Common myeloid progenitor, CD34-positive (primary cell): ENCODE results near the gene EFL1.
A peak's percentile ranks its signal among the peaks of the same experiment; 100 is the strongest.

Experiments
- CTCF ChIA-PET: fragments of 350-600 bp; sonication (Branson Sonifier 250); formaldehyde crosslinking; loops from one replicate; lab custom pipeline; 2021; ENCODE audit warnings: antibody characterized with exemption; lab: Charles Lee
- POLR2A ChIA-PET: fragments of 350-600 bp; sonication (Branson Sonifier 250); formaldehyde crosslinking; loops from one replicate; lab custom pipeline; 2021; ENCODE audit warnings: antibody characterized with exemption; lab: Charles Lee
- DNase-seq, 3 donors: peaks; one replicate each; pipeline versions ENCODE4 v3.0.0 to v3.0.0-alpha.2; 2013
- H3K27ac ChIP-seq, 2 experiments: 1 replicate in 1 of 2; 2 replicates in 1 of 2; pipeline ENCODE4 v1.7.0; 2013; ENCODE audit warnings: inconsistent platforms in 2 of 2, low read length in 2 of 2, mild to moderate bottlenecking in 2 of 2, low read depth in 1 of 2, moderate library complexity in 1 of 2; ENCODE audit not compliant: severe bottlenecking in 2 of 2, insufficient read depth in 1 of 2, poor library complexity in 1 of 2
- H3K27me3 ChIP-seq, 5 experiments: replicated peaks in 2 of 5; 1 replicate in 3 of 5; 2 replicates in 2 of 5; pipeline versions ENCODE4 v1.6.1 to v1.7.0; 2013; ENCODE audit warnings: low read length in 4 of 5, mild to moderate bottlenecking in 2 of 5, moderate library complexity in 2 of 5, inconsistent platforms in 1 of 5; ENCODE audit not compliant: insufficient read depth in 5 of 5, control insufficient read depth in 4 of 5
- H3K36me3 ChIP-seq, 4 experiments: 1 replicate in 2 of 4; 2 replicates in 2 of 4; pipeline versions ENCODE4 v1.6.1 to v1.7.0; 2013; ENCODE audit warnings: low read length in 3 of 4, control low read depth in 1 of 4, mild to moderate bottlenecking in 1 of 4; ENCODE audit not compliant: control insufficient read depth in 4 of 4, insufficient read depth in 4 of 4
- H3K4me1 ChIP-seq, 4 experiments: 1 replicate in 3 of 4; 2 replicates in 1 of 4; pipeline versions ENCODE4 v1.6.1 to v1.7.1; 2013; ENCODE audit warnings: low read length in 3 of 4, mild to moderate bottlenecking in 3 of 4, control low read depth in 1 of 4, inconsistent platforms in 1 of 4, moderate library complexity in 1 of 4; ENCODE audit not compliant: control insufficient read depth in 4 of 4, insufficient read depth in 4 of 4; ENCODE audit errors: control extremely low read depth in 1 of 4
- H3K4me3 ChIP-seq, 7 experiments: 1 replicate in 4 of 7; 2 replicates in 3 of 7; pipeline versions ENCODE4 v1.5.1 to v1.7.0; 2013; ENCODE audit warnings: mild to moderate bottlenecking in 7 of 7, low read length in 6 of 7, moderate library complexity in 6 of 7, inconsistent platforms in 2 of 7, low read depth in 2 of 7, control low read depth in 1 of 7; ENCODE audit not compliant: insufficient read depth in 4 of 7, control insufficient read depth in 1 of 7; ENCODE audit errors: extremely low read depth in 1 of 7
- H3K9me3 ChIP-seq, 5 experiments: 1 replicate in 4 of 5; 2 replicates in 1 of 5; pipeline versions ENCODE4 v1.6.1 to v1.7.1; 2013; ENCODE audit warnings: low read length in 4 of 5, mild to moderate bottlenecking in 2 of 5, inconsistent platforms in 1 of 5, low read depth in 1 of 5, moderate library complexity in 1 of 5; ENCODE audit not compliant: control insufficient read depth in 4 of 5, insufficient read depth in 2 of 5; ENCODE audit errors: control extremely low read depth in 1 of 5
- WGBS: methylation state at CpG from one replicate; pipeline ENCODE4 v1.1.5; 2013; ENCODE audit not compliant: insufficient coverage; 5-methylcytosine and 5-hydroxymethylcytosine counted together

The EFL1 gene

GRCh38 chr15:82129761-82130160 is 132.8 kb downstream of the EFL1 start:
- Histone ChIP-seq H3K27ac (no peak overlapping the region), H3K27me3 (no peaks in the 10 kb centered on the region), H3K4me3 (peak overlapping the region in 1 of 7 experiments; percentile 24), H3K4me1 (peaks cover 10 to 35% (median 31%) of the 10 kb centered on the region in 4 experiments), H3K36me3 (peaks cover 3 to 27% (median 13%) of the 10 kb centered on the region in 4 experiments), H3K9me3 (no peaks in the 10 kb centered on the region)
- 100% methylated on average over 1 of the region's 5 CpGs for WGBS
- ChIA-PET CTCF (interaction anchor here (1.2 to 3.4 kb wide), 5 partner anchors 11 to 720 kb away, joined by 4 to 17 read pairs (median 8); no protein-coding TSS in a partner anchor), POLR2A (no interaction called here)
- DNase-seq = peak in 2 of 3 donors; percentile 24 to 36

GRCh38 chr15:82129149-82129692 is 133.3 kb downstream of the EFL1 start:
- H3K4me3 ChIP-seq = peak overlapping the region in 3 of 7 experiments; percentile 2 to 55 (median 46)
- no peaks in the 10 kb centered on the region for H3K27me3 ChIP-seq
- POLR2A ChIA-PET = no interaction called here
- WGBS = no CpG with 5 or more reads among the region's 1 CpG
- peaks cover 10 to 40% (median 33%) of the 10 kb centered on the region in 4 experiments for H3K4me1 ChIP-seq
- CTCF ChIA-PET = interaction anchor here (1.2 to 3.4 kb wide), 3 partner anchors 11 to 67 kb away, joined by 4 to 17 read pairs (median 9); no protein-coding TSS in a partner anchor
- H3K36me3 ChIP-seq = peaks cover 0 to 23% (median 12%) of the 10 kb centered on the region in 4 experiments
- H3K9me3 ChIP-seq = no peaks in the 10 kb centered on the region
- no peak for DNase-seq
- H3K27ac ChIP-seq = peak overlapping the region in 1 of 2 experiments; percentile 63

- peaks cover 10 to 42% (median 33%) of the 10 kb centered on the region in 4 experiments for H3K4me1 ChIP-seq
- POLR2A ChIA-PET = no interaction called here
- no peaks in the 10 kb centered on the region for H3K27me3 ChIP-seq
- 0% methylated on average over 1 of the region's 5 CpGs for WGBS
- DNase-seq = peak in 2 of 3 donors; percentile 72 to 77
- H3K4me3 ChIP-seq = peak overlapping the region in 4 of 7 experiments; percentile 16 to 55 (median 46)
- H3K9me3 ChIP-seq = no peaks in the 10 kb centered on the region
- peak overlapping the region in 1 of 2 experiments; percentile 63 for H3K27ac ChIP-seq
- peaks cover 0 to 23% (median 7%) of the 10 kb centered on the region in 4 experiments for H3K36me3 ChIP-seq
- CTCF ChIA-PET = interaction anchor here (1.1 to 3.4 kb wide), 4 partner anchors 9 to 20 kb away, joined by 4 to 17 read pairs (median 10); no protein-coding TSS in a partner anchor
Observed at GRCh38 chr15:82128401-82129148, 134.0 kb downstream of the EFL1 start.

GRCh38 chr15:82127581-82127980 is 135.0 kb downstream of the EFL1 start:
- H3K27ac ChIP-seq = no peak overlapping the region
- no peak for DNase-seq
- peaks cover 0 to 18% (median 4%) of the 10 kb centered on the region in 4 experiments for H3K36me3 ChIP-seq
- ChIA-PET CTCF (interaction anchor here (1.0 to 2.9 kb wide), 6 partner anchors 8 to 21 kb away, joined by 3 to 10 read pairs (median 6); no protein-coding TSS in a partner anchor), POLR2A (interaction anchor here (0.8 kb wide), 1 partner anchor 16 kb away, joined by 3 read pairs; no protein-coding TSS in a partner anchor)
- no peak overlapping the region for H3K4me3 ChIP-seq
- H3K4me1 ChIP-seq = peaks cover 10 to 42% (median 33%) of the 10 kb centered on the region in 4 experiments
- no peaks in the 10 kb centered on the region for H3K27me3 ChIP-seq
- no peaks in the 10 kb centered on the region for H3K9me3 ChIP-seq

GRCh38 chr15:82126346-82126745 is 136.2 kb downstream of the EFL1 start:
- Histone ChIP-seq H3K36me3 (peaks cover 0 to 14% (median 4%) of the 10 kb centered on the region in 4 experiments), H3K9me3 (no peaks in the 10 kb centered on the region), H3K4me1 (peaks cover 10 to 42% (median 33%) of the 10 kb centered on the region in 4 experiments), H3K4me3 (no peak overlapping the region), H3K27ac (no peak overlapping the region), H3K27me3 (no peaks in the 10 kb centered on the region)
- ChIA-PET POLR2A (no interaction called here), CTCF (interaction anchor here (1.3 to 2.9 kb wide), 2 partner anchors 11 to 18 kb away, joined by 6 to 10 read pairs; no protein-coding TSS in a partner anchor)
- no peak for DNase-seq
- WGBS = 100% methylated on average over 3 of the region's 3 CpGs

GRCh38 chr15:82124331-82125263 is 137.9 kb downstream of the EFL1 start:
- WGBS = 70% methylated on average over 9 of the region's 9 CpGs
- ChIA-PET POLR2A (no interaction called here), CTCF (interaction anchor here (1.3 to 2.0 kb wide), 3 partner anchors 10 to 18 kb away, joined by 4 to 6 read pairs (median 6); no protein-coding TSS in a partner anchor)
- Histone ChIP-seq H3K27me3 (no peaks in the 10 kb centered on the region), H3K4me3 (no peak overlapping the region), H3K4me1 (peaks cover 8 to 30% (median 22%) of the 10 kb centered on the region in 4 experiments), H3K9me3 (no peaks in the 10 kb centered on the region), H3K36me3 (peaks cover 0 to 9% (median 3%) of the 10 kb centered on the region in 4 experiments), H3K27ac (no peak overlapping the region)
- no peak for DNase-seq
